ENCODE results near the gene CACNA2D3. TPM values are rescaled to one million over a fixed set of nuclear protein-coding genes. Genes with fewer than 3 reads are reported as not detected.

CACNA2D3 gene
- total RNA-seq, 4 donors from 2014 or later, result 0.55 to 3.4 (median 1.6) TPM

DNA sequence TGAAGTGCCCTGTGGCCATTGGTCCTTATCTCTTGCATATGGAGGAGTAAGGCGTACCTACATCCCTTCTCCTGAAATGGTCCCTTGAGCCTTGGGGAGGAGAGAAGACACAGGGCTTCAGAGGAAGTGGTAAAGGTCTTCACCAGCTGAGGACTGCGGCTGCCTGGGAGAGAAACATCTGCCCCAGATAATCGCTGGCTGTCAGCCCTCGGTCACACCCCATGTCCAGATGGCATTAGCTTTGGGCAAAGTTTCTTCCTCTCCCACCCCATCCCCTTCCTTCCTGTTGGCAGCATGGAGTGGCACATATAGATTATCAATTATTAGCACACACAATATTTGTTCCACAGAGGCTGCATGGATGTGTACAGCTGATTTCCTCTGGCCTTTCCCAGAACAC is 743.9 kb downstream of the CACNA2D3 start:
- Histone ChIP-seq H3K9me3 (no peaks in the 10 kb centered on the region), H3K27ac (no peak overlapping the region), H3K4me1 (no peaks in the 10 kb centered on the region), H3K36me3 (no peaks in the 10 kb centered on the region), H3K27me3 (no peaks in the 10 kb centered on the region), H3K4me3 (no peak overlapping the region)
- TF ChIP-seq POLR2AphosphoS5 (IDR thresholded peaks at IDR 0.05) (no peak), EP300 (IDR thresholded peaks at IDR 0.05; ENCODE audit: low read depth) (no peak), POLR2A (IDR thresholded peaks at IDR 0.05) (no peak)
- TF ChIP-seq, protein P1, sequence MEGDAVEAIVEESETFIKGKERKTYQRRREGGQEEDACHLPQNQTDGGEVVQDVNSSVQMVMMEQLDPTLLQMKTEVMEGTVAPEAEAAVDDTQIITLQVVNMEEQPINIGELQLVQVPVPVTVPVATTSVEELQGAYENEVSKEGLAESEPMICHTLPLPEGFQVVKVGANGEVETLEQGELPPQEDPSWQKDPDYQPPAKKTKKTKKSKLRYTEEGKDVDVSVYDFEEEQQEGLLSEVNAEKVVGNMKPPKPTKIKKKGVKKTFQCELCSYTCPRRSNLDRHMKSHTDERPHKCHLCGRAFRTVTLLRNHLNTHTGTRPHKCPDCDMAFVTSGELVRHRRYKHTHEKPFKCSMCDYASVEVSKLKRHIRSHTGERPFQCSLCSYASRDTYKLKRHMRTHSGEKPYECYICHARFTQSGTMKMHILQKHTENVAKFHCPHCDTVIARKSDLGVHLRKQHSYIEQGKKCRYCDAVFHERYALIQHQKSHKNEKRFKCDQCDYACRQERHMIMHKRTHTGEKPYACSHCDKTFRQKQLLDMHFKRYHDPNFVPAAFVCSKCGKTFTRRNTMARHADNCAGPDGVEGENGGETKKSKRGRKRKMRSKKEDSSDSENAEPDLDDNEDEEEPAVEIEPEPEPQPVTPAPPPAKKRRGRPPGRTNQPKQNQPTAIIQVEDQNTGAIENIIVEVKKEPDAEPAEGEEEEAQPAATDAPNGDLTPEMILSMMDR (IDR thresholded peaks at IDR 0.05), result no peak
- in situ Hi-C loops (cut with MboI; ENCODE audit: low pct_ligation_motif_present in 1 of 4, low pct_unique_long_range_greater_than_20kb in 1 of 4, low sequenced_read_pairs in 3 of 4) (loop anchor here (25.0 kb wide), 2 partner anchors 321 to 1396 kb away; no protein-coding TSS in a partner anchor), intact Hi-C loops (cut with DNase I; ENCODE audit: low total_unique reads) (no loop called here)
- WGBS, 2 donors (ENCODE audit: low coverage in 1 of 2), result 68% methylated on average over 4 of the region's 4 CpGs; no CpG with 5 or more reads in 1 of the 2 donors
- no peak for DNase-seq

DNA sequence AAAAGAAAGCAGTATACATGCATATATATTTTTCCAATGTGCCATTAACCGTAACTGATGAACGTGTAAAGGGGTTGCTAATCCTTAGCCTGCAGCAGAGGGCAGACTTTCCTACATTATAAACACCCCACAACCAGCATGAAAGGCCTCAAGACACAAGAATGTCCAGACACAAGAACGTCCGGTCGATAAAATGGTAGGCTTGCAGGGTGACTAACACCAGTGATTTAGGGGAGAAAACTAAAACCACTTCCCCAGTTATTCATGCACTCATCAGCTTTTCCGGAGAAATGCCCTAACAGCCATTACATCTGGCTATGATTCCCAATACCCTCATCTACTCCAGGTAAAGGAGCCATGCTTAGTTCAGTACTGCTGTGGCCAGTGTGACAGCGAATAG is 748.1 kb downstream of the CACNA2D3 start:
- TF ChIP-seq EP300 (IDR thresholded peaks at IDR 0.05; ENCODE audit: low read depth) (no peak), POLR2A (IDR thresholded peaks at IDR 0.05) (no peak), POLR2AphosphoS5 (IDR thresholded peaks at IDR 0.05) (no peak)
- TF ChIP-seq, protein P1 (IDR thresholded peaks at IDR 0.05), result peak in 4 of 5 experiments; percentile 17 to 43 (median 30)
- no peak overlapping the region for H3K27ac ChIP-seq
- in situ Hi-C loops (cut with MboI; ENCODE audit: low pct_ligation_motif_present in 1 of 4, low pct_unique_long_range_greater_than_20kb in 1 of 4, low sequenced_read_pairs in 3 of 4) (loop anchor here (25.0 kb wide), 2 partner anchors 317 to 1392 kb away; no protein-coding TSS in a partner anchor), intact Hi-C loops (cut with DNase I; ENCODE audit: low total_unique reads) (no loop called here)
- H3K9me3 ChIP-seq, result no peaks in the 10 kb centered on the region
- H3K4me1 ChIP-seq, result no peaks in the 10 kb centered on the region
- no peaks in the 10 kb centered on the region for H3K27me3 ChIP-seq
- 55 to 61% methylated on average over 6 to 7 of the region's 7 CpGs for whole genome bisulfite sequencing, 2 donors (ENCODE audit: low coverage in 1 of 2)
- H3K36me3 ChIP-seq, result no peaks in the 10 kb centered on the region
- H3K4me3 ChIP-seq, result no peak overlapping the region
- no peak for DNase-seq

DNA sequence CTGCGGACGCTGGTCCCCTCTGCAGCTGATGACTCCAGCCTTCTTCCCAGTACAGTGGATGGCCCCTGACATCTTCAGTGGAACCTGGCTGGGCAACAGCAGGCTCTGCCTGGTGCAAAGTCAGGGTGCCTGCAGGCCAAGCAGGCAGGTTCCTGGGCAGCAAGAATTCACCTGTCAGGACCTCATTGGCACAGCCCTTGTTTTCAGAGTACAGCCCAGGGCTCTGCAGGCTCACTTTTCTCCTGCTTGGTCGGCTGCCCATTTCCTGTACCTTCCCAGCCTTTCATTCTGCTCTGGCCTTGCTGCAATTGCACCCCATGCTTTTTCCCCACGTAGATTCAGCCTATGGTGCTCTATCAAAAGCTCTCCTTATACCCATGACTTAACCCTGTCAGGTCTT is 749.5 kb downstream of the CACNA2D3 start:
- no peaks in the 10 kb centered on the region for H3K27me3 ChIP-seq
- H3K4me1 ChIP-seq, result no peaks in the 10 kb centered on the region
- H3K36me3 ChIP-seq, result no peaks in the 10 kb centered on the region
- in situ Hi-C loops (cut with MboI; ENCODE audit: low pct_ligation_motif_present in 1 of 4, low pct_unique_long_range_greater_than_20kb in 1 of 4, low sequenced_read_pairs in 3 of 4) (loop anchor here (25.0 kb wide), 2 partner anchors 315 to 1390 kb away; no protein-coding TSS in a partner anchor), intact Hi-C loops (cut with DNase I; ENCODE audit: low total_unique reads) (no loop called here)
- 63 to 100% methylated on average over 2 to 4 of the region's 4 CpGs for WGBS, 2 donors (ENCODE audit: low coverage in 1 of 2)
- no peak for TF ChIP-seq POLR2AphosphoS5 (IDR thresholded peaks at IDR 0.05)
- no peak overlapping the region for H3K4me3 ChIP-seq
- no peaks in the 10 kb centered on the region for H3K9me3 ChIP-seq
- no peak for DNase-seq
- H3K27ac ChIP-seq, result no peak overlapping the region

DNA sequence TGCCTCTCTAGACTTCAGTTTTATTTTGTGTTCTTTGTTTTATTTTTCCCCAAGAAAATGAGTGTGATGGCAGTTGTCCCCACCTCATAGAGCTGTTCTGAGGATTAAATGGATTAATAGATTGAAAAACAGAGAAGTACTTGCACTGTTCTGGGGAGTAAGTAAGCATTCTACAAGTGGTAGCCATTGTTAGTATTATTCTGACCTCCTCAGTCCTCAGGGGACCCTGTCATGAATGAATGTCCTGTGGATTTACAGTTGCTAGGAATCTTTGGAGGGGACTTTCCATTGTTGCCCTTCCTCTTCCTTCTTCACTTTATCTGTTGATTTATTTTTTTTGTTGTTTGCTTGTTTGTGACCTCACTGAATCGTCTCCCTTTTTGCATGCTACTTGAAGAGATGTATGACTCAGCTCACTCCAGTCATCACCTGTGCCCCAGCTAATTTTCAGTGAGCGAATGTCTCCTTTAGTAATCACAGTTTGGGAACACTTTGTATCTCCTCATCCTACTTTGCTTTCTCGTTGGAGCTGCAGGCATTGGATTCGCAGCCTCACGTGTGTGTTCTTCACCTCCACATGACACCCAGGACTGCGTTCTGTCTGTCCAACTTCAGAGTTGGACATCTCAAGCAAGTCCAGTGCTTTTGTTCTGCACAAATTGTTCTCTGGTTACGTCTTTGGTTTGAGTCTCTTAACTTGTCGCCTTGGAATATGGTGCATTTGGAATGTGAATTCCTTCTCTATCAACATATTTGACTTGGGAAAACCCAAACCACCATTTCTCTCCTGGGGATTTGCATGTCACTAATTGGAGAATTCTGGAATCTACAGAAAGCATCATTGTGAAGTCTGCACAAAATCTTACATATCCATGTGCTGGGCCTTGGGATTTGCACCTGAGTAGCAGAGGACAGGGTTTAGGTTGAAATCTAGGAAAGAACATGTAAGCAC is 751.0 kb downstream of the CACNA2D3 start:
- Histone ChIP-seq H3K27ac (no peak overlapping the region), H3K4me1 (no peaks in the 10 kb centered on the region), H3K4me3 (no peak overlapping the region), H3K27me3 (no peaks in the 10 kb centered on the region), H3K9me3 (no peaks in the 10 kb centered on the region), H3K36me3 (no peaks in the 10 kb centered on the region)
- TF ChIP-seq POLR2A (IDR thresholded peaks at IDR 0.05), result no peak
- no peak for TF ChIP-seq POLR2AphosphoS5 (IDR thresholded peaks at IDR 0.05)
- TF ChIP-seq EP300 (IDR thresholded peaks at IDR 0.05; ENCODE audit: low read depth), result no peak
- TF ChIP-seq, protein P1 (IDR thresholded peaks at IDR 0.05), result no peak
- intact Hi-C loops (cut with DNase I; ENCODE audit: low total_unique reads) (no loop called here), in situ Hi-C loops (cut with MboI; ENCODE audit: low pct_ligation_motif_present in 1 of 4, low pct_unique_long_range_greater_than_20kb in 1 of 4, low sequenced_read_pairs in 3 of 4) (loop anchor here (25.0 kb wide), 2 partner anchors 314 to 1389 kb away; no protein-coding TSS in a partner anchor)
- no peak for DNase-seq
- 78 to 82% methylated on average over 5 to 8 of the region's 8 CpGs for WGBS, 2 donors (ENCODE audit: low coverage in 1 of 2)

Data from transverse colon (tissue), 4 donors.